HUES64 (cell line): ENCODE measurements around the gene TBL1Y.

ENCODE experiments used
- H3K27ac ChIP-seq: 2 replicates; pipeline ENCODE4 v1.7.0; 2013; ENCODE audit warnings: low read depth, low read length, inconsistent platforms
- H3K27me3 ChIP-seq: 2 replicates; pipeline ENCODE4 v1.6.1; 2013; ENCODE audit warnings: mild to moderate bottlenecking, low read length; ENCODE audit not compliant: insufficient read depth
- H3K36me3 ChIP-seq: 2 replicates; pipeline ENCODE4 v1.6.1; 2013; ENCODE audit warnings: mild to moderate bottlenecking, low read length; ENCODE audit not compliant: insufficient read depth
- H3K4me1 ChIP-seq: 2 replicates; pipeline ENCODE4 v1.6.1; 2013; ENCODE audit warnings: mild to moderate bottlenecking, low read length, moderate library complexity; ENCODE audit not compliant: insufficient read depth
- H3K4me3 ChIP-seq: 2 replicates; pipeline ENCODE4 v1.5.1; 2013; ENCODE audit warnings: mild to moderate bottlenecking, low read length, moderate library complexity
- H3K9ac ChIP-seq: 2 replicates; pipeline ENCODE4 v1.6.1; 2013; ENCODE audit warnings: mild to moderate bottlenecking, low read depth, low read length
- H3K9me3 ChIP-seq: 2 replicates; pipeline ENCODE4 v1.6.1; 2013; ENCODE audit warnings: low read depth, low read length; ENCODE audit not compliant: insufficient read depth
- WGBS: fragments of 150-250, 120-280 bp; methylation state at CpG from one replicate; pipeline ENCODE4 v1.1.7; 2013; ENCODE audit warnings: missing lambda C conversion rate; 5-methylcytosine and 5-hydroxymethylcytosine counted together

The TBL1Y gene

DNA sequence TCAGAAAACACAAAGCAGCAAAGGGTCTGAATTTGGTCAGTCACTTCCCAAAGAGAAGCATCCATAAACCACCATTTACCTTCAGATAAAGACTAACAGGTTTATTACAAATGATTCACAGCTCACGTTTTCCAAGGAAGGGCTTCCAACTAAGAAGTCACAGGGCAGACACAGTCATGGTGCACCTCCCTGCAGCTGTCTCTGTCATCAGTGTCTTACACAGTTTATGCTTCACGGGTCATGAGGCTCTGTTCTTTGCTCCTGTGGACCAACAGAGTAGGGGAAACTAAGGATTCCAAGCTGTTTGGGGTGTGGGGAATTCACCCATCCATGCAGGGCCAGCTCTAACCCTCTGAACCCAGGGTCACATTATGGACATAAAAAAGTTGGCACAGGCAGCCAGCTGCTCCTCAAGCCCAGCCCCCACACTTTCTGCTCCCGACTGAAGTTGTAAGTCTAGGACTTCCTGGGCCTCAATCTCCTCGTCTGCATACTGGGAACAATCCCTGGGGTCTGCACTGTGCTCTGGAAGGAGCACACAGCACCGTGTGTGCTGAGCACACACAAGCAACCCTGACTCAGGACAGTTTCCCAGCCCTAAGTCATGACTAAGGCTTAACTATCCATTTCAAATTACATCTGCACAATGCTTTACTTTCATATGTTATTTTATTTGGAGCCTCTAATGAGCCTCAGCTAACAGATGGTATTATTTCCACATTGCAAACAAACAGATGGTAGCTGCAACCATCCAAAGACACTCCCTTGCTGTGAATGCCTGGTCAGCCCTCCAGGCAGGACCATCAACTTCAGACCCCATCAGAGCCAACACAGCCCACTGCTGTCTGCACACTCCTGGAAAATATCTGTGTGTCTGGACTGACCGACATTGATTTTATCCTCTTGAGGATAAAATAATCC is 214.9 kb downstream of the TBL1Y start:
- Histone ChIP-seq H3K27ac (no peak overlapping the region), H3K9me3 (no peaks in the 10 kb centered on the region), H3K36me3 (no peaks in the 10 kb centered on the region), H3K27me3 (no peaks in the 10 kb centered on the region), H3K9ac (no peak overlapping the region), H3K4me1 (no peaks in the 10 kb centered on the region), H3K4me3 (no peak overlapping the region)
- WGBS, result 74% methylated on average over 6 of the region's 6 CpGs

DNA sequence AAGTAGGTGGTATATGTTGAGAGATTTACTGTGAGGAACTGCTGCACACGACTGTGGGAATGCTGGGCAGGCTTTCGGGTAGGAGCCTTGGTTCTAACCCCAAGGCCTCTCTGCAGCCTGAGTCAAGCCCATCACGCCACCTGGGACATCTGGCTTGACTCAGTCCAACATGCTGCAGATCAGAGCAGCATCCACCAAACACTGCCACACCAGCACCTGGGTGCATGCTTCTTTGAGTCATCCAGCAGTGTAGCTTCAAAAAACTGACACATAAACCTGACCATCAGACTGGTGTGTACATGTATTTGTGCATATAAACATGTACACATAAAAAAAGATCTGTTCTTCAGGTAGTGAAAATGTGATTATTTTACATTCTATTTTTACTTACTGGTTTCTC is 217.7 kb downstream of the TBL1Y start:
- no peak overlapping the region for H3K27ac ChIP-seq
- no peaks in the 10 kb centered on the region for H3K36me3 ChIP-seq
- no peak overlapping the region for H3K4me3 ChIP-seq
- H3K9me3 ChIP-seq, result no peaks in the 10 kb centered on the region
- H3K27me3 ChIP-seq, result no peaks in the 10 kb centered on the region
- H3K9ac ChIP-seq, result no peak overlapping the region
- 98% methylated on average over 3 of the region's 3 CpGs for WGBS
- no peaks in the 10 kb centered on the region for H3K4me1 ChIP-seq
